ENCODE data around the gene COQ8A.

The COQ8A gene

DNA sequence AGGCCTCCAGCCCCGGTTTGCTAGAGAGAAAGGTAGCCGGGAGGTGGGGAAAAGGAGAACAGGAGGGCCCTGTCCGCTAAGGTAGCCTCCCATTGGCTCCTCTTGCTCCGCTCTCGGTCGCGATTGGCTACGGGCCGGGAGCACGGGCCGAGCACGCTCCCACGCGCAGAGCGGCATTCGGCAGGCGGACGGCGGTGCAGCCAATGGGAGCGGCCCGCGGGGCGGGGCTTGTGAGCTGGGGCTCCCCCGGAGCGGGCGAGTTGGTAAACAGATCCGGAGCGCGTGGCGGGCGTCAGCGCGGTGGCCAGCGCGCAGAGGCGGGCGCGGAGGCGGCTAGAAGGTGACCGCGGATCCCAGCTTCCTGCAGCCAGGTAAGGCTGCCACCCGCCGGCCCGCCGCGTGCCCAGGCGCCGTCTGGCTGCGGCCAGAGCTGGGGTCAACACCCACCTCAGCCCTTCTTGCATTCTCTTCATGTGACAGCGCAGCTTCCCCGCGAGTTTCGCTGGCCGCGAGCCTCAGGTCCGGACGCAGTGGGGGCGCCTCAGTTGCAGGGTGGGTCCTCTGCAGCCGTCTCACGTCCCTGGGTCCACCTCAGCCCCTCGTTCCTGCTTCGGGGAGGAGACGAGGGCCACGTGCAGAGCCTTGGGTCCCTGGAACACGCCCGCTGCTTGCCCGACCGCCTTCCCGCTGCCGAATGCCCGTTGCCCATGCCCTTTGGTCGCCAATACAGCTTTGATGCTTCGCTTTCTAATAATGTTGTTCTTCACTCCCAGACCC is at the start of gene COQ8A:
Gene COQ8A (plus strand): TSS at position 266 of the 777 bp plus-strand sequence. CDS start 21,092 bp downstream, outside the sequence.
- DNase-seq, result peak; percentile 98 to 99

DNA sequence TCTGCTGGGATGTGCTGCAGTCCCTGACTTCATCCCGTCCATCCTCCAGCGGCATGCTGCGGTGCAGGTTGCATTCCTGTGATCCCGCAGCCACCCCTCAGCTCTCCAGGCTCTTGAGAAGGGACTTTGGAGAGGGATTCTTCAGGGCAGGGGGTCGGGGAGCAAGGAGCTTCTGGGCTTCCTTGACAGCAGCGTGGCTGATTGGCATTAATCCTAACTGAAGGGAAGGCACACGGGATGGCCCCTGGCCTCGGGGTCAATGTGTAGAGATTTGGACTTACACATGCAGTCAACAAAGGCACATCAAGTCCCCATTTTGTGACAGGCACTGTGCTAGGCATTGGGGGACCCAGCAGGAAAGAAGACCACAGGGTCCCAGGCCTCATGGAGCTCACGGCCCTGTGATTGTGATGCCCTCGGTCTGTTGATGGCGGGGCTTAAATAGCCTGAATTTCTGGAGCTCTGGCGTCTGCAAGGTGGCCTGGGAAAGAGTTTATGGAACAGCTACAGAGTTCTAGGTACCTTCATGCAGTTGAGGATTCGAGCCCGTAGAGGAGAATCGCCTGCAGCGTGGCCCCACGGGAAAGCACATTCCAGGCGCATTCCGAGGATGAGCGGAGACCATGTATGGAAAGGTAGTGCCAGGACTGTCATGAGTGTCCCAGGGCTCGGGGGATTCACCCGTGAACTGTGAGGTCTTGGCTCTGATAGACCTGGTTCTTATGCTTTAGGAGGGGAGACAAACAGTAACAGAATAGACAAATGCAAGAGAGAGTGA is 49.6 kb upstream of the COQ8A start:
- no peak for DNase-seq

DNA sequence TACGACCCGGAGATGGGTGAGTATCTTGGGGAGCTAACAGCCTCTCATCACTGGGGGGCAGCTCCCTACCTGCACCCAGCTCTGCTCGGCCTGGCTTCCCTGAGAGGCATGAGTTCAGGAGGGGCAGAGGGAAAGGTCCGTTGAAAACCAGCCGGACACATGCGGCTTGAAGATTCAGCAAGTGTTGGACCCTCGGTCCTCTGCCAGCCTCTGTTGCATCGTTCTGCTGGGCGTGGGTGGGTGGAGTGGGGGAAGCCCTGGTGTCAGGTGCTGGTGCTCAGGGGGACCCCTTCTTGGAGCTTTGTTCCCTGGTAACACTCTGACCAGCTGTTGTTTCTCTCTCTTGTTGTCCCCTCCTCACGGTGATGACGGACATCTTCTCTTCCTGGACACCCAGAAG is 48.7 kb upstream of the COQ8A start:
- no peak for DNase-seq

DNA sequence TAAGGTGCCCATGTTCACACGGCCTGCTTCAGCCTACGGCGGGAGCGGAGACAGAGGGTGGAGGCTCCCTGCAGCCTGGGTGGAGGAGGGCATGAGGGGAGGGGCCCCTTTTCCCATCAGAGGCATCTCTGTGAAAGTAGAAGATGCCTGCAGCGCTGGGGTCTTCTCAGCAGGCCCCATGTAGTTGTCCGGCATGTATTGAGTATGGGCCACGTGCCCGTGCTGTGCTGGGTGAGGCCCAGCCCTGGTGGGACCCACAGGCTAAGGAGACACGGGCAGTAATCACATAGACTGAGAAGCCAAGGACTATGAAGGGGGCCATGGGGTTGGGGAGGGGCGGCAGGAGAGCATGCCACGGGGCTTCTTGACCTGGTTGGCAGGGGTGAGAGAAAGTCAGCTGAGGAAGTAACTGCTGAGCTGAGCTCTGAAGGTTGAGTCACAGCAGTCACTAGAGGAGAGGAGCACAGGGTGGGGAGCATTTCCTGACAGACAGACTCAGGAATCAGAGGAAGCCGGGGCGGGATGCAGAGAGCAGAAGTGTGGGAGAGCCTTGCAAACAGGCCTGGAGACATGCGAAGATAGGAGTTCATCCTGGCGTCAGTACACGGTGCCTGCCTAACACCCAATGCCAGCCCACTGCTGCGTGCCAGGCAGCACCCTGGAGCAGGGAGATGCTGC is 48.1 kb upstream of the COQ8A start:
- no peak for DNase-seq

DNA sequence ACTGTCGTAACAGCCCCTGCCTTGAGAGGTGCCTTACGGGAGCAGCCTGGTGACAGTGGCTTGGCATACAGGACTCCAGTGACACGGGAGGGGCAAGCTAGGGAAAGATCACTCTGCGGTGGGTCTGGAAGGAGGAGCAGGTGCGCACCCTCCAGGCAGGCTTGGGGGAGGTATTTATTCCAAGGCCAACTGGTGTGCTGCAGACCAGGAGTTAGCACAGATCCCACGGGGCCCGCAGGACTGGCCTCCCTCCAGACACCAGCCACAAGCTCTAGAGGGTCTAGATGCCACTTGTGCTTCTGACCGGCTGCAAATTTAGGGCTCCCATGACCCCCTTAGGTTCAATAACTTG is 47.6 kb upstream of the COQ8A start:
- no peak for DNase-seq

DNA sequence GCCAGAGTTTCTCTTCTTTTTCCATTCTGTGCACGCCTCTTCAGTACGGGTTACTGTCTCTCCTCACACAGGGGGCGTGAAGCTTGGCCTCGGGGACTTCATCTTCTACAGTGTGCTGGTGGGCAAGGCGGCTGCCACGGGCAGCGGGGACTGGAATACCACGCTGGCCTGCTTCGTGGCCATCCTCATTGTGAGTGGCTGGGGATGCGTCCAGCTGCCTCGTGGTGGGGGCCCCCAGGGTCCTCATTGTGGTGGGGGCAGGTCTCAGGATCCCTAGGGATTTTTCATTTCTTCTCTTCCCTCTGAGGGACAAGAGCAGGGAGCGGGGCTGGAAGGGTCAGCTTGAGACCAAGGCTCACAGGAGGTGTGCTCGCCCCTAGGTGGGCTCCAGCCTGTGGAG is 46.2 kb upstream of the COQ8A start:
- no peak for DNase-seq

DNA sequence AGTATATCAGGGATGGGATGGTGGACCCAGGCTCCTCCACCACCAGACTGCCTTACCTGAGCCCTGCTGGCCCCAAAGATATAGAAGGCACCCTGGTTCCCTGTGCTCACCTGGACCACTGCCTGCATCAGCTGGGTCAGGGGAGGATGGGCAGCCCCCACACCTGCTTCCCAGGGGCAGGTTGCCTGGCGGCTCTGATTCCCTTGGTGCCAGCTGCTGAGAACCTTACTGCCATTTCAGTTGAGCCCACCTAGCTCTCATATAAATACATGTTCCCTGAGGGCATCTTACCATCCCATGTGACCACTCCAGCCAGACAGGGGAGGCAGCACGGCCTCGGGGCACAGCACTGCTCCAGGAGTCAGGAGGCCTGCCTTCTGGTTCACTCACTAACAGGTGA is 45.3 kb upstream of the COQ8A start:
- DNase-seq, result no peak

DNA sequence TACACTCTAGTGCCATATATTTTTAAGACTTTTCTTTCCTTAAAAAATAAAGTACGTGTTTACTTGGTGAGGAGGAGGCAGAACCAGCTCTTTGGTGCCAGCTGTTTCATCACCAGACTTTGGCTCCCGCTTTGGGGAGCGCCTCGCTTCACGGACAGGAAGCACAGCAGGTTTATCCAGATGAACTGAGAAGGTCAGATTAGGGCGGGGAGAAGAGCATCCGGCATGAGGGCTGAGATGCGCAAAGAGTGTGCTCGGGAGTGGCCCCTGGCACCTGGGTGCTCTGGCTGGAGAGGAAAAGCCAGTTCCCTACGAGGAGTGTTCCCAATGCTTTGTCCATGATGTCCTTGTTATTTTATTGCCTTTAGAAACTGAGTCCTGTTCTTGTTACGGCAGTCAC is 44.5 kb upstream of the COQ8A start:
- DNase-seq, result no peak

DNA sequence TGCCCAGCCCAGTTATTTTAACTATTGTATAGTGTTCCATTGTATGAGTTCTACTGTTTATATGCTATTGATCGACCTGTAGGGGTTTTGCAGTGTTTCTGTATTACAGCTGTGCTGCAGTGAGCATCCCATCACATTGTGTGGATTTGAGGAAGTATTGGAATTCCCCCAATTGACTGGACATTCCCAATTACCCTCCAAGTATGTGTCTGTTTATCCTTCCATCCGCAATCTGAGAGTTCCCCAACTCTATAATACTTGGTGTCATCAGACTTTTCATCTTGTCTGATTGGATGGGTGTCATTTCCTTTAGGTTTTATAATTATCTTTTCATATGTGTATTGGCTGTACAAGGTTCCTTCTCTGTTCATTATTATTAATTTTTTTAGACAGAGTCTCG is 41.8 kb upstream of the COQ8A start:
- DNase-seq, result no peak

DNA sequence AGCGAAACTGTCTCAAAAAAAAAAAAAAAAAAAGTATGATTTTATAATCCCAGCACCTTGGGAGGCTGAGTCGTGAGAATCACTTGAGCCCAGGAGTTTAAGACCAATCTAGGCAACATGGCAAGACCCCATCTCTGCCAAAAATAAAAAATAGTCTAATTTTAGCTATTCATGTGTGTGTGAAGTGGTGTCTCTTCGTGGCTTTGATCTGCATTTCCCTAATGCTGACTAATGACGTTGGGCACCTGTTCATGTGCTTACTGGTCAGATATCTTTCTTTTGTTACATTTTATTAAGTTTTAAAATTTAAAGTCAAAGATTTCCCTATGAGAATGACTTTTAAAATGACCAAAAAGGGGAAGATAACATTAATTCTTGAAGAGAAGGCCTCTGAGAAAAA is 38.7 kb upstream of the COQ8A start:
- no peak for DNase-seq

DNA sequence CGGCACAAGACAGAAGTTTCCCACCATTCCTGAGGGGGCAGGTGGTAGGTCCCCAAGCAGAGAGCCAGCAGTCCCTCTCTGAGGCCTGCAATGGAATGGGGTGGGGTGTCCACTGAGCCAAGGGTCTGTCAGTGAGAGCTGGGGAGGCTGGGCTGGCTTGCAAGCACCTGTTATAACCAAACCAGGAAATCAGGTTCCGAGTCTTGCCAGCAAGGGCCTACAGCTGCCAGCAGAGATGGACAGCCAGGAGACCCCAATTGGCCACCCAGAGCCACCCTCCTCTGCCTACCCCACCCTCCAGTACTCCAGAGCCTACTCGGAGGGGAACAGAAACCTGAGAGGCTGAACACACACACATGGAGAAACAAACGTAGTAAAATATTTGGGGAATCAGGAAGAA is 37.5 kb upstream of the COQ8A start:
- DNase-seq, result no peak

DNA sequence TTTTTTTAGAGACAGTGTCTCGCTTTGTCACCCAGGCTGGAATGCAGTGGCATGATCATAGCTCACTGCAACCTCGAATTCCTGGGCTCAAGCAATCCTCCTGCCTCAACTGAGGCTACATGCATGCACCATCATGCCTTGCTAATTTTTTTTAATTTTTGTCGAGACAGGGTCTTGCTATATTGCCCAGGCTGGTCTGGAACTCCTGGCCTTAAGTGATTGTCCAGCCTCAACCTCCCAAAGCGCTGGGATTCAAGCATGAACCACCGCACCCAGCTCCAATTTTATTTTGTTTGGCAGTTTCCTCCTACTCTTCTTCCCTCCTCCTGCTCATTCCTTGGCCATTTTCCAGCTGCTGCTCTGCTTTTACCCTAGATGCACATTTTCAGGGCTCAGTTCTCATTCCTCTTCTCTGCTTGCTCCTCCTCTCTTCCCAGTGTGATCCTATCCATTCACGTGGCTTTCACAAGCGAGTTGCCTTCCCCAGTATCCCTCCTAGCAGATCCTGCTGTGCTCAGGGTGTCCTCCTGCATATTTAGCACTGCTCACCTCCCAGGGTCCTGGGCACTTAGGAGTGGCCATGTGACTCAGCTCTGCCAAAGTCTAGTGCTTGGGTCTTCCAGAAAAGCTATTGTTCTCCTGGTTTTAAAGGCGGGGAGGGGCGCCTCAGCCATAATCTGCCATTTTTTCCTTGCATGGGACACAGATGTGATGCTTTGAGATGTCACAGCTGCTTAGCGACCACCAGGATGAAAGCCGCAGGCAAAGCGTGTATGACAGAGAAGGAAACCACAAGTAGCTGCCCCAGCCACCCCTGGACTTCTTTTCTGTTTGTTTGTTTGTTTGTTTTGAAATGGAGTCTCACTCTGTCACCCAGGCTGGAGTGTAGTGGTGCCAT is 36.0 kb upstream of the COQ8A start:
- no peak for DNase-seq

DNA sequence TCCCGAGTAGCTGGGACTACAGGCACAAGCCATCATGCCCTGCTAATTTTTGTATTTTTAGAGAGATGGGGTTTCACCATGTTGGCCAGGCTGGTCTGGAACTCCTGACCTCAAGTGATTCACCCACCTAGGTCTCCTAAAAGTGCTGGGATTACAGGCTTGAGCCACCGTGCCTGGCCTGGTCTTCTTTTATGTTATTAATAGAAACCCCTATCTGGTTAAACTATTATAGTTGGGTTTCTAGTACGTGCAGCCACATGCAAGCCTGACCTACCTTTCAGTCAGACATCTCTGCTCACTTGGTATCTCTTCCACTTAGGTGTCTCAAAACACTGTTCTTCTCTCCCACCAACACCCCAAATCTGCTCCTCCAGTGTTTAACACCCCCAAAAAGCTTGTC is 35.3 kb upstream of the COQ8A start:
- no peak for DNase-seq

DNA sequence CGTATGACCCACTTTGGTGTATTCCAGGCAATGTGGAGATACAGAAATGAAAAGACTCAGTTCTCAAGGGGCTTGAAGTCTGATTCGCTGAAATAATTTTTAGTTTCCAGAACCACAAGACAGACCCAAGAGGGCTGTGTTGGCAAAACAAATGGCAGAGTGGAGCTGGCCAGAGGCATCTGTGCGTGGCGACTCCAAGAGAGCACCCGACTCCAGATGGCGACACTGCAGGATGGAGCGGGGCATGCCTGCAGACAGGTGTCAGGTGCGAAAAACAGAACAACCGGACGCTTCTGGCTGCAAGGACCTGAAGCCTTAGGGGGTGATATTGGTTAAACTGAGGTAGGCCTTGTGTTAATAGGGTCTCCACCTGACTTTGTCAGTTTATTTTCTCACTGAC is 31.7 kb upstream of the COQ8A start:
- no peak for DNase-seq

DNA sequence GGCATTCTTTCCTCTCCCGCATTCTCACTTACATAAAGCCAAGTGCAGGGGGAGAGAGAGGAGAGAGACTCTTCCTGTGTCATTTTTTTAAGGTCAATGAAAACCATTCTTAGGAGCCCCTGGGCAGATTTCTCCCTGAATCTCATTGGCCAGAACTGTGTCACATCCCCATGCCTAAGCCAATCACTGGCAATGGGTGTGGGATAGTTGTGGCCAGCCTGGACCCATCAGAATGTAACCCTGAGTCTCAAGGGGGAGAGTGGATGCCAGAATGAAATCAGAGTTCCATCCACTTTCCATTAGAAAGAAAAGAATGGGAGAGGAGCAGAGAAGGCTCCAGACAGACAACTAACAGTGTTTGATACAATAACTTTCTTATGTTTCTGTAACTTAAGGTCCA is 31.2 kb upstream of the COQ8A start:
- DNase-seq, result no peak

DNA sequence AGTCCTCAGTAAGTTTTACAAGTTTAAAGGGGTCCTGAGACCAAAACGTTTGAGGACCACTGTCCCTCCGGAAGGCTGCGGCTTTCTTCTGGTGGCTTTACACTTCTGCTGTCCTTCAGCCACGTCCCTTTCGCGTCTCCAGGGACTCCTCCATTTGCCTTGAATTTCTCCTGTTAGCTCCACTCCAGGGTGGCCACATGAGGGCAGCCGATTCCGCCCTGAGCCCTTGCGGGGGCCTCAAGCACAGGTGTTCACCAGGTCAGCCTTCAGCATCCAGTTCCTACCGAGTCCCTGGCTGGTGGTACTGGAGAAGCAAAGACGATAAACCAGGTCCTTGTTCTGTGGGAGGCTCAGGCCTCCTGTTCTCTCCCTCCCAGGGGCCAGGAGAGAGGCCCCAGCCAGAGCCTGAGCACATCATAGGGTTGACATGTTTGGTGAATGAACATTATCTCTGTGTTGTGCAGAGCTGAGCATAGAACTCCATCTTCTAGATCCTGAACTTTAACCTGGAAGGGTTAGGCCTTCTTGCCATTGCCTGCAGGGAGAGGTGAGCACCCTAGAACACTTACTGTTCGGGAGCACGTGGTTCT is 27.4 kb upstream of the COQ8A start:
- peak in 1 of 2 experiments; percentile 26 for DNase-seq

DNA sequence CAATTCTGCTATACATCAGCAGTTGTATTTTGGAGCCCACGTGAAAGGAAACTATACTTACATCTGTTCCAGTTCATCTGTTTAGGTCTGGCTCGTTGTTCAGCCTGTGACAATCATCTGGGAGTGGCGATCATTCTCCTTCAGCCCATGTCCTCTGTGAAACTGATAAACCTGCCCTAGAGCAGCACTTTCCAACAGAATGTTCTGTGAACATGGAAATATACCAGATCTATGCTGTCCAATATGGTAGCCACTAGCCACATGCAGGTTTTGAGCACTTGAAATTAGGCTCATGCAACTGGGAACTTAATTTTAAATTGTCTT is 24.5 kb upstream of the COQ8A start:
- no peak for DNase-seq

DNA sequence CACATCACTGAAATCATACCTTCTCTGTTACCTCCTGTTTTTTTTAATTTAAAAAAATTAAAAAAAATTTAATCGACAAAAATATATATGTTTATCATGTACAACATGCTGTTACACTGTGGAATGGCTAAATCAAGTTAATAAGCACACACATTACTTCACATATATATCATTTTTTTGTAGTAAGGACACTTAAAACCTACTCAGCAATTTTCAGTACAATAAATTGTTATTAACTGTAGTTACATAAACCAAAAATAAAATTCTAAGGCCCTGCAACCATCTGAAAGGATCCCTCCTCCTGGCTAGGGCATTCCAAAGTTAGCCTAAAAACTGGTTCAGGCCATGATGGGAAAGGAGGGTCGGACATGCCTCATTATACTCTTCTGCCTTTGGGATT is 23.6 kb upstream of the COQ8A start:
- no peak for DNase-seq

DNA sequence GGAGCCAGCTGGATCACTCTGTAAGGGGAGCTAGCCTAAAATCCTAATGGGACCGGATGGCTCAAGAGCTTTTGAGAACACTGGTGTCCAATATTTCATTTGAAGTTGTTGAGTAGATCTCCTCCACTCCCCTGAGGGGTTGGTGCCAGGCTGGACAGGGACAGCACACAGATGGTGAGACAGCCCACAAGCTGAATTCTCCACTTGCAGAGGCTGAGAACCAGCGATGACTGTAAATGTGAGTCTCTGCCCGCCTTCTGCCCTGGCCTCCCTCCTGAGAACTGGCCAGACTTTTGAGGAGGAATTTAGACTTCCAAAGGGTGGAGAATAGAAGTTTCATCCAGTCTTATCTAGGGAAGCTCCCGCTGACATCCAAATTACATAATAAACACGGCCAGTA is 20.5 kb upstream of the COQ8A start:
- DNase-seq, result no peak

DNA sequence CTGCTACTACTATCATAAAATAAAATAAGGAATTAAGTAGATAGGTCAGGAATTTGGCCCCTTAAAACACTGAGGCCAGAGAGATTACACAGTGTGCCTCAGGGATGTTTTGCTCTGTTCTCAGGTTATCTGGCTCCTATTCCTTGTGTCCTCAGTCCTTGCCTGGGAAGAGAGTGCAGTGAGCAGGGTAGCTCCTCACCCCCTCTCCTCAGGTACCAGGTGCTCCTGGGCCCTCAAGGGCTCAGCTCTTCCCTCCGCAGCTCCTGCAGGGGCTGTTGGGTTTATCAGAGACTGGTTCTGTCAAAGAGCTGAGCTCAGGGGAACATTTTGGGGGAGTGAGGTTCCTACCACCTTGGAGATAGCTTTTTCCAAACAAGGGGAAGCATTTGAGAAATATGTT is 20.1 kb upstream of the COQ8A start:
- DNase-seq, result no peak

DNA sequence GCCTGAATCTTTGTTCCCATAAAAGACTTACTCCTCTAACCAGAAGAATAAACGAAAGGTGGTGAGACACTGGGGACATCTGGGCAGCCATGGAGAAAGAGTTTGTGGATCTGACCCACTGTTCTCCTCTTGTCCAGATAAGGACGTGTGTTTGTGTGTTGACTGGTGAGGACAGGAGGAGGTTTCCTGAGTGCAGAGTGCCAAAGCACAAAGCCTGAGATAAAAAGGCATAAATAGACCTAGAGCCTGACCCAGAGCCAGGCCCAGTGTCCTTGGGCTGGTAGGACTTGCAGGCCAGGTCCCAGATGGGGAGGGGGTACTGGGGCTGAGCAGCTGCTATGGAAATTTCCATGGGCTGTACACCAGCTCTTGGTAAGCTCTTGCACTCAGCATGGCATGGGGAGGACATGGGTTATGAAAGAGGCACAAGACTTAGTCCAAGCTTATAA is 19.6 kb upstream of the COQ8A start:
- no peak for DNase-seq

DNA sequence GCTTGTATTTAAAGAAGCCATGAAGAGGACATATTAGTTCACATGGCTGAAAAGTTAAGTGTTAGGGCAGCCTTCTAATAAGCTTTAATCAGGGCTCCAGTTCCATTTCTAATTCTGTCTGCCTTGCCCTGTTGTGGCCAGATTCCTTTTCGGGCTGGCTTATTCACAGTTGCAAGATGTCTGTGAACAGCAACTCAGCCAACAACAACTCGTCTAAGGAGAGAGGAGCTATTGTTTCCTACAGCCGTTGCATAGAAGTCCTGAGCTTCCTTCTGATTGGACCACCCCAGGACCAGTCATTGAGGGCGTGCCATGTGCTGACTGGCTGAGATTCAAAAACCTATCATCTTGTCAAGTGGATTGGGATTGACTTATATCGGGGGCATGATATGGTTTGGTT is 18.6 kb upstream of the COQ8A start:
- DNase-seq, result no peak
